MG63 (cell line): Measurements from ENCODE around the gene TNFRSF25. TPM values are rescaled to one million over a fixed set of nuclear protein-coding genes. Genes with fewer than 3 reads are reported as not detected.

Experiments used
- DNase-seq: peaks from one replicate; pipeline ENCODE4 v3.0.0-alpha.2; 2020
- H3K27me3 ChIP-seq: fragments of 250-450 bp; sonication (Bioruptor Pico); 2 replicates; pipeline ENCODE4 v1.5.1; 2020; ENCODE audit warnings: mild to moderate bottlenecking, moderate library complexity
- H3K36me3 ChIP-seq: fragments of 250-450 bp; sonication (Bioruptor Pico); 2 replicates; pipeline ENCODE4 v1.5.1; 2020; ENCODE audit warnings: mild to moderate bottlenecking, moderate library complexity
- H3K4me3 ChIP-seq: fragments of 250-450 bp; sonication (Bioruptor Pico); 2 replicates; pipeline ENCODE4 v1.5.1; 2020; ENCODE audit warnings: mild to moderate bottlenecking, moderate library complexity
- H3K9me3 ChIP-seq: fragments of 250-450 bp; sonication (Bioruptor Pico); 2 replicates; pipeline ENCODE4 v1.5.1; 2020; ENCODE audit warnings: mild to moderate bottlenecking, moderate library complexity
- total RNA-seq: library from RNA; depleted of rRNA; stranded (reverse); fragments of >200 nt; shearing (Covaris generic); gene quantifications from 2 replicates; pipeline ENCODE4 v1.2.3, GENCODE V29; 2014; ENCODE audit warnings: low replicate concordance

Gene TNFRSF25
- total RNA-seq, 1 experiment from 2014 or later = 0.63 TPM

DNA sequence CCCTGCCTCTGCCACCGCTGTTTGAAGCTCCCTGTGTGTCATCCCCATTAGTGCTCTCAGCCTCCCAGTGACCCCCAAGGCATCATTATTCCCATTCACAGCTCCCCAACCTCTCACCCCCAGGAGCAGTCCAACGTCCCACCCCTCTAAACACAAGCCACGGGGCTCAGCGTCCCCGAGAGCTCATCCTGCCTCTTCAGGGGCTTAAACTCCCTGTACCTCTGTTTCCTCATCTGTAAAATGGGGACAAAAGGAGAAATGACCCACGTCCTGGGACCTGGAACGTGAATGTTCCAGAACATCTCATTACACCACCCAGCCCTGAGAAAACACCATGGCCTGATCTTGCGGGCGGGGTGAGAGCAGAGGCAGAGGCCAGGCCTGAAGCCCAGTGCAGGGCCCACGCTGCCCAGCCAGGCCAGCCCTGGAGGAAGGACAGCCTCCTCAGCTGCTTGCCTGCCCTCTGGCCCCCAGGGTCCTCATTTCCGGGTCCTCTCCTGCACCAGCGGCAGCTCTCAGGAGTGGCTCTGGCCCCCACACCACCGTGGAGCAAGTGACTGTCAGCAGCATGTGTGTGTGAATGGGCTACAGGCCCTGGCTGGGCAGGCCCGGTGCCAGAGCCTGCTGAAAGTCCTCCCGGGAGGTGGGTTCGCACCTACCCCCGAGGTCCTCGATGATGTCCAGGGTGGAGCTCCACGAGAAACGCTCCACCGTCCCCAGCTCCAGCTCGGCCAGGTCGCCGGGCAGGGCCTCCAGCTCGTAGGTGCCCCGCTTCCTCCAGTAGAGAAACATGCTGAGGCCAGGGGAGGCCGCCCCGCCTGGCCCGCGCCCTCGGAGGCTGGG is 39.6 kb upstream of the TNFRSF25 start:
- Histone ChIP-seq H3K27me3 (no peaks in the 10 kb centered on the region), H3K4me3 (no peak overlapping the region), H3K9me3 (no peaks in the 10 kb centered on the region), H3K36me3 (no peaks in the 10 kb centered on the region)
- no peak for DNase-seq

DNA sequence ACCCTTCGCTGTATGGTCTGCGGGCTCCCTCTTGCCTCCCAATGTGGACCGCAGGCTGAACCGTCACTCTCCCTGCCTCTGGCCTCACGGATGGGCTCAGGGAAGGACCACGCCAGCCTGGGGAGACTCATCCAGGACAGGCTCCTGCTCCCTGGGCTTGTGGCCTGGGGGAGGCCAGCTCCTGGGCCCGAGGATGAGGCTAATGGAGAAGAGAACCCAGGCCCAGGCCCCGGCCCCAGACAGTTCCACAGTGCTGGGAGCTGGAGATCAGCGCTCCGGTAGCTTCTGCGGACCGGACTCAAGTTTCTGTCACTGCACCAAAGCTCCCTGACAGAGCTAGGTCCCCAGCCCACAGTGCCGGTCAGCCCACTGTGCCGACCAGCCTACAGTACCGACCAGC is 38.9 kb upstream of the TNFRSF25 start:
- H3K36me3 ChIP-seq = no peaks in the 10 kb centered on the region
- H3K9me3 ChIP-seq = no peaks in the 10 kb centered on the region
- no peak overlapping the region for H3K4me3 ChIP-seq
- DNase-seq = no peak
- no peaks in the 10 kb centered on the region for H3K27me3 ChIP-seq

DNA sequence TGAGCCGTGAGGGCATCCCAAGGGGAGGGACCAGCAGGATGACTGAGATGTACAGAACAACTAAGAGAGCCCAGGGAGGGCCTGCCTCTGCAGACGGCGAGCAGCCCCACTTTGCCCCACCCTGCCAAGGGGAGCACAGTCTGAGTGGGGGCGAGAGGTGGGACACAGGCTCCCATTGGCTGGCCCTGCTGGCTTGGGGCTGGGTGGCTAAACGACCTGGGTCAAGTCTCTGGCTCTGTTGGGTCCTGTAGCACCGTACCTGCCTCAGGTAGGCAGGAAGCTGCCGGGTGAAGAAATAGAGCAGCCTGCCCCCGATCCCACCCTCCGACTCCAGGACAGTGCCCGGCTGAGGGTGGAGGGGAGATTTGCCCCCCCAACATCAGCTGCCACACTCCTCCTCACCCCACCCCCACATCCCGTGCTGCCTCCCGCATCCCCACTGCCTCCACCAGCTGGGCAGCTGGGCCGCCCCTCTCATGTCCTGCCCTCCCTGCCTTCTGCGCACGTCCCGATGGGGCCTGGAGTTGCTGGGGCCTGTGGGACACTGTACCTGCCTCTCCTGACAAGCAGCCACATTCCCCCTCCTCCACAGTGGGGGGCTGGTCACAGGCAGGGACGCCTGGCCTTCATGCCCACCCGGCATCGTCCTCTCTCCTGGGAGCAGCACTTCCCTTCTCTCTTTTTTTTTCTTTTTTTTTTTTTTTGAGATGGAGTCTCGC is 38.1 kb upstream of the TNFRSF25 start:
- Histone ChIP-seq H3K9me3 (no peaks in the 10 kb centered on the region), H3K4me3 (no peak overlapping the region), H3K27me3 (no peaks in the 10 kb centered on the region), H3K36me3 (no peaks in the 10 kb centered on the region)
- DNase-seq = no peak

DNA sequence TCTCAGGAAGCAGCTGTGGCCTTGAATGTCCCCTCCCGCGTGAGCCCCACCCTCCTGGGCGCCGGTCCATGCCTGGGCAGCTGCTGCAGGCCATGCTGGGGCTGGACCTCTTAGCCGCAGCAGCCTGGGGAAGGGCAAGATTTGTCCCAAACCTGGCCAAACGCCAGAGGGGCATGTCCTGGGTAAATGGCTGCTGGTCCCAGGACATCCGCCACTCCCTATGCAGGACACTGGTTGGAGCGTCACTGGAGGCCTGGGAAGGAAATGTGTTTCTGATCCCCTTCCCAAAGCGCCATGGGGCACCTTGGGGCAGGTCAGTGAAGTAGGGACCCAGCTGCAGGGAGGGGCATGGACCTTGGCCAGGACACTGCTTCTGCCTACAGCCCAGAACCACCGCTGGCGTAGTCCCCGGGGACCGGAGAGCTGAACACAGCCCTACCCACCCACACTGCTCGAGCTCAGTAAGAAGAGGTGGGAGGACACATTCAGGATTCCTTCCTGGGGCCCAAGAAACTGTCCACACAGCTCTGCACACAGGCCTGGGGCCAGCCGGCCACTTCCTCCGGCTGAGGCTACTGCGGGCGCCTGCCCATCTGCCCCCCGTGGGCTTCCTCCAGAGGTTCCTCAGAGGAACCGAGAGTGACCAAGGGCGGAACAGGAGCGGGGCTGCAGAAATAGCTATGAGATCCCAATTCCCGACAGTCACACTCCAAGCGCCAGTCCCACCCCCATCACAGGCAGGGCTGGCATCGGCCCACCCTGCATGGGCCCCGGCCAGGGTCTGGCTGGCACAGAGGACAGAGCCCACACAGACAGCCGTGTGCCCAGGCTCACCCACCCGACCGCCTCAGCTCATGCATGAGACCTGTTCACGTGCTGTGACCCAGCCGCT is 36.3 kb upstream of the TNFRSF25 start:
- Histone ChIP-seq H3K9me3 (no peaks in the 10 kb centered on the region), H3K27me3 (no peaks in the 10 kb centered on the region), H3K36me3 (no peaks in the 10 kb centered on the region), H3K4me3 (no peak overlapping the region)
- no peak for DNase-seq

DNA sequence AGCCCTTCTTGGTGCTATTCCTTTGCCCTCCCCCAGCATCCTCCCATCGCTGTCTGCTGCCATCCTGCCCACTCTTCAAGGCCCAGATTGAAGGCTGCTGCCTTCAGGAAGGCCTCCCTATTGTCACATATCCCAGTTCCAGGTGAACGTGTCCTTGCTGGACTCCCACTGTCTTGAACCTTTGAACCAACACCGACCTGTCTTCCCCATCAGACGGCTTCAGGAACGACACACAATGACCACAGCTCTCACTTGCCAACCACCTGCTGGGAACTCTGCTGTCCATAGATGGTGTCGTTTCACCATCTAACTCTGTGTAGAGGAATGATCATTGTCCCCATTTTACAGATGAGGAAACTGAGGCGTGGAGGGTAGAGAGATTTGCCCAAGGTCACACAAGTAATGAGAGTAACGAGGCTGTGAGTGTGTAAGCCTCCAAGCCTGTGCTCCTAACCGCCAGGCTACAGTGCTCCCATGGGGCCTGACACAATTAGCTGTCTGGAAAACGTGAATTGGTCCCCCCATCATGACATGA is 35.4 kb upstream of the TNFRSF25 start:
- DNase-seq = no peak
- H3K9me3 ChIP-seq = no peaks in the 10 kb centered on the region
- no peaks in the 10 kb centered on the region for H3K27me3 ChIP-seq
- H3K36me3 ChIP-seq = no peaks in the 10 kb centered on the region
- no peak overlapping the region for H3K4me3 ChIP-seq

DNA sequence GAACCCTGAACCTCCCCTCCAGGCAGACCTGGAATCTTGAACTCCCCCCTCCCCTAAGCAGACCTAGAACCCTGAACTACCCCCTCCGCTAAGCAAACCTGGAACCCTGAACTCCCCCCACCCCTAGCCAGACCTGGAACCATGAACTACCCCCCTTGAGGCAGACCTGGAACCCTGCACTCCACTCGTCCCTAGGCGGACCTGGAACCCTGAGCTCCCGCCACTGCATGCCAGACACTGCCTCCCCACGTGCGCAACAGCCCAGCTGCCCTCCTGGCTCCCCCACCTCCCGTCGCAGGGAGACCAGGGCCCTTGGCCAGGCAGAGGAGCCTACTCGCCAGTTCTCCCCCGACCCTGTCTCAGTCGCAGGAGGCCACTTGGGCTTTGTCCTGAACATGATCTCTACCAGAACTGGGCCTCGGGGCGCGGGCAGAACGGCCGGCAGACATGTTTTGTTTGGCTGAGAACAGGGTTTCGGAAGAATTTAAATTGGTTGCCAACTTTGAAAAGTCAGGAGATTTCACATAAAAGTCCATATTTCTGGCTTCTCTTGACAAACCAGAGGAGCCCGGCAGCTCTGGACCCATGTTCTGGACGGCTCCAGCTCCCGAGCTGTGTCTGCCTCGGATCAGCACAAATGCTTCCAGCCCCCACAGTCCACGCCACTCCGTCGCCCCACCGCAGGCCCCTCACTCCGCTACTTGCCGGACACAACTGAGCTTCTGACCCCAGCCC is 34.7 kb upstream of the TNFRSF25 start:
- no peak for DNase-seq
- no peaks in the 10 kb centered on the region for H3K9me3 ChIP-seq
- H3K27me3 ChIP-seq = no peaks in the 10 kb centered on the region
- H3K36me3 ChIP-seq = no peaks in the 10 kb centered on the region
- H3K4me3 ChIP-seq = no peak overlapping the region

DNA sequence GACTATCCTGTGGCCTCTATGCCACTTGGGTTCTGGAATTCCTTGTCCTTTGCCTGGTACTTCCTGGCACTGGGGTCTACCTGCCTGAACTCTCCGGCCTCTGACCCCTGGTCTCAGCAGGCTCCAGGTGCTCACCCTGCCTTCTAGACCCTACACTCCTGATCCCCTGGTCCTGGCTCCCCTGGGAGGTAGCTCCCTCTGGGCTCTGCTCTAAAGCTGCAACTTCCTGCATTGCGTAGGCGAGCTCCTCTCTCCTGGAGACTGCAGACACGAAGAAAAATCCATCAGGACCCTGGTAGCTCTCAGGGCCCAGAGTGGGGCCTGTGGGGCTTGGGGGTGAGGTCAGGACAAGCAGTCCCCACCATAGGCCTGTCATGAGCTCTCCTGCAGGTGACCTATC is 33.3 kb upstream of the TNFRSF25 start:
- H3K4me3 ChIP-seq = no peak overlapping the region
- DNase-seq = no peak
- no peaks in the 10 kb centered on the region for H3K9me3 ChIP-seq
- H3K36me3 ChIP-seq = no peaks in the 10 kb centered on the region
- no peaks in the 10 kb centered on the region for H3K27me3 ChIP-seq

DNA sequence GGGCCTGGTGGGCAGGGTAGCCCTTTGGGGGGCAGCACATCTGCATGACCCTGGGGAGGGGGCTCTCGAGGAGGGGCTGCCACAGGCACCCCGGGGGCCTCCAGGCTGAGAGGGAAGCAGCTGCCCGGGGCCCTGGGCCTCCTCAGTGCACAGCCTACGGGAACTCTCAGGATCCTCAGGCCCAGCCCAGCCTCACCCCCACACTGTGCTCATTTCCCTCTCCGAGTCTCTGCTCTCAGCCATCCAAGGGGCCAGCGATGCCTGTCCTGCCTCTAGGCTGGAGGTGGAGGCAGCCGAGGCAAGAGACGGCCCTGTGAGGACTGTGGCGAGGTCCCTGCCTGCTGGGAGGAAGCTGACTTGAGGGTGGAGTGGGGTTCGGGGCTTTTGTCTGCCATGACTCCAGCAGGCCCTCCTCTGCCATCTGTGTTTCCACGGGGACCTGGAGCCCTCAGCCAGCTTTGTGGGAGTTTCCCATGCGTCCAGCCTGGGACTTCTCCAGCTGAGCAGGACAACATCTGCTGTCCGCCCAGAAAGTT is 32.7 kb upstream of the TNFRSF25 start:
- no peak for DNase-seq
- no peaks in the 10 kb centered on the region for H3K9me3 ChIP-seq
- no peak overlapping the region for H3K4me3 ChIP-seq
- H3K27me3 ChIP-seq = no peaks in the 10 kb centered on the region
- H3K36me3 ChIP-seq = no peaks in the 10 kb centered on the region

DNA sequence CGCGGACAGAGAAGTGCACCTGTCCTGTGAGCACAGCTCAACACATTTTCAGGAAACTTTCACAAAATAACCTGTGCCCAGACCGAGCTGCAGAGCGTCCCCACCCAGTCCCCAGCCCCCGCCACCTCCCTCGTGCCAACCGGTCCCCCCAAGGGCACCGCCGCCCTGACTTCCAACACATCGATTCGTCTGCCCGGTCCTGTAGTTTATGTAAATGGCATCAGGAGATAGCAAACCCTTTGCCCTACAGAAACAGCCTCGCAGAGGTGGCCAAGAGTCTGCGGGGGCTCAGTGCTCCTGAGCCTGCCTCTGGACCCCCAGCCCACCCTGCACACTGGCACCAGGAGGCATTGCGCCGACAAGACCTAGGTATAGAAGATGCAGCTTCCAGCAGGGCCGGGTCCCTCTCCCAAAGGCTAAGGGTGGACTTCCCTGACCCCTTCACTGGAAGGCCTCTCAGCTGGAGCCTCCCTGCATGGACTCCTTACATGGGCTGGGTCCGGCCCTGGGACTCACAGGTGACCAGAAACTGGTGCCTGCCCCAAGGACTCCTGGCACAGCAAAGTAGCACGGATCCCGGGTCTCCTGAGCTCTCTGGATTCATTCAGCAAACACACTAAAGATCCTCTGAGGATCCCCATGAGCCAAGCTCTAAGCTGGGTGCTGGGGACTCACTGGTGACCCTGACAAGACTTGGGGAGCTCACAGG is 32.0 kb upstream of the TNFRSF25 start:
- Histone ChIP-seq H3K36me3 (no peaks in the 10 kb centered on the region), H3K27me3 (no peaks in the 10 kb centered on the region), H3K4me3 (peak overlapping the region; percentile 50), H3K9me3 (no peaks in the 10 kb centered on the region)
- no peak for DNase-seq

DNA sequence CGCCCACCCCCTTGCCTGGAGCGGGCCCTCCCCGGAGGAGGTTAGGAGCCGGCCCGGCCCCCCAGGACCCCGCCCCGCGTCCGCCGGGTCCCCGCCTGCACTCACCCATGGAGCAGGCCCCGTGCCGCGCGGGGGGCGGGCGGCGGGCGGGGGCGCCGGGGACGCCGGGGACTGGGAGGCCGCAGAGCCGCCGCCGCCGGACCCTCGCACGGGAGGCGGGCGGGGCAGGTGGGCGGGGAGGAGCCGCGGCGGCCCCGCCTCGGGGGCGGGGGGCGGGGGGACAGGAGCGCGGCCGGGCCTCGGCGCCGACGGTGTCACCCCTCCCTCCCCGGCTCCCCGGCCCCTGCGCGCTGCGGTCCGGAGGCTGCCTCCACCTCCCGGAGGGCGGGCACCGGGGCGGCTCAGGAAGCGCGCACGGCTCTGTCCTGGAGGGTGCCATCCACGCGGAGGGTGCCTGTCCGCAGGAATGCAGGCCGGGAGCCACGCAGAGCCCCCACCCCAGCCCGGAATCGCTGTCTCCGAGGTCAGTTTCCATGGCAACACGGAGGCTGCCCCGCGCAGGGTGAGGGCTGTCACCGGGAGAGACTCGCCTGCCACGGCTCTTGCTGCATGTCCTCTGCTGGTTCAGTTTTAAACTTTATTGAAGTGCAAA is 31.4 kb upstream of the TNFRSF25 start:
- peak; percentile 45 for DNase-seq

DNA sequence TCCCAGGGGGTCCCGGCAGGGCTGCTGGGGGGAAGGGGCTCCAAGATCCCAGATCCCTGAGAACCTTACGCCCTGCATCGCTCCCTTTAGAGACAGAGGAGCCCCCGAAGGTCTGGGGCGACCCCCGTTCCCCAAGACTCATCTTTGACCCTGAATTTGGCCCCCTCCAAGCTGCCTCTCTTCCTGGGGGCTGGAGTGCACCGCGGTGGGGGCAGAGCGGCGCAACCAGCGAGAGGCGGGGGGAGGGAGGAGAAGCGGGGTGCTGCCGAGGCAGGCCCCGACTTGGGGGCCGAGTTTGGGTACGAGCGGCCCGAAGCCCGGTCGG is 30.9 kb upstream of the TNFRSF25 start:
- no peaks in the 10 kb centered on the region for H3K9me3 ChIP-seq
- no peaks in the 10 kb centered on the region for H3K36me3 ChIP-seq
- H3K4me3 ChIP-seq = peak overlapping the region; percentile 36
- no peak for DNase-seq
- no peaks in the 10 kb centered on the region for H3K27me3 ChIP-seq

More for the DNA sequence above, 31.4 kb upstream of the TNFRSF25 start:
- Histone ChIP-seq H3K9me3 (no peaks in the 10 kb centered on the region), H3K4me3 (peak overlapping the region; percentile 50), H3K27me3 (no peaks in the 10 kb centered on the region), H3K36me3 (no peaks in the 10 kb centered on the region)

DNA sequence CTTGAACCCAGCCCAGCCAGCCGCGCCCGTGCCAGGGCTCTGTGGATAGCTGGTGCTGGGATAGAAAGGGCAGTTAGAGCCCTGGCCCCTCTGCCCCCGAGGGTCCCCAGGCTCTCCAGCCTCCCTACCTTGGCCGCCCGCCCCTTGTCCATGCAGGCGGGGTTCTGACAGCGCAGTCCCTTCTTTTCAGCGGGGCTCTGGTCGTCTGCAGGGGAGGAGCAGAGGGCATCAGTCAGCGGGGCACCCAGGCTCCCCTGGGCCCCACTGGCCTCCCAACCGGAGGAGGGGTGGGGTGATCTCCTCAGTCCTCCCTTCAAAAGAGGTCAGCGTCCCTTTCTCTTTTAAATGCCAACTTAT is 30.4 kb upstream of the TNFRSF25 start:
- Histone ChIP-seq H3K9me3 (no peaks in the 10 kb centered on the region), H3K36me3 (no peaks in the 10 kb centered on the region), H3K4me3 (no peak overlapping the region; the same call in 1 of the 2 replicates), H3K27me3 (no peaks in the 10 kb centered on the region)
- DNase-seq = no peak

DNA sequence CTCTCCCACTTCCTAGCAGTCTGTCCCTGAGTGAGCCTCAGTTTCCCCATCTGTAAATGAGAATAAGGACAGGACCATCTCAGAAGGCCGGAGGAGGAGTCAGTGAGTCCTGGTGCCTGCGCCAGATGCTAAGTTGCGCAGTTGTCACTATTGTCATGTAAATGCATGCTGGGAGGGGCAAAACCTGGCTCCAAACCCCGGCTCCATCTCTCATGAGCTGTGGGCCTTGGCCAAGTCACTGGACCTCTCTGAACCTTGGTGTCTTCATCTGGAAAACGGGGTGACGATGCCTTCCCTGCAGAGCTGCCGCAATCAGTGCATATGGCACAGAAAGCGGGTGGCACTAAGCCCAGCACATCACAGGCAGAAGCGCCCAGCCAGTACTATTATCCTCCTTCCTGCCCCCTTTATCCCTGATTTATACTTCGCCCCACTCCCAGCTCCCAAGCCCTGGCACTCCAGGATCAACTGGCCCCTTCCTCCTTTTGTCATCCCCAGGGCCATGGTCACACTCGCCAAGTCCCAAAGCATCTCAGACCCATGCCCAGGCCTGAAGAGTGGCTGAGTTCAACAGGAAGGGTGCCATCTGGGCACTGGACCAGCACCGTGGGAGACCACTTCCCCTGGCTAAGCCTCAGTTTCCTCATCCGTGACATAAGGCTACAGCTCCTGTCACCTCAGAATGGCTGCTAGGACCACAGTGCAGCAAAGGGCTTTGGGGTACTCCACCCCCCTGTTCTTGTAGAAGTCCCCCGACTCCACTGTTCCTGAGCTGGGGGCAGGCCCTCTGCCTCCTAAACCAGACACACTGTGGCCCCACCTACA is 29.8 kb upstream of the TNFRSF25 start:
- H3K9me3 ChIP-seq = no peaks in the 10 kb centered on the region
- no peak for DNase-seq
- no peak overlapping the region for H3K4me3 ChIP-seq
- no peaks in the 10 kb centered on the region for H3K36me3 ChIP-seq
- H3K27me3 ChIP-seq = no peaks in the 10 kb centered on the region

DNA sequence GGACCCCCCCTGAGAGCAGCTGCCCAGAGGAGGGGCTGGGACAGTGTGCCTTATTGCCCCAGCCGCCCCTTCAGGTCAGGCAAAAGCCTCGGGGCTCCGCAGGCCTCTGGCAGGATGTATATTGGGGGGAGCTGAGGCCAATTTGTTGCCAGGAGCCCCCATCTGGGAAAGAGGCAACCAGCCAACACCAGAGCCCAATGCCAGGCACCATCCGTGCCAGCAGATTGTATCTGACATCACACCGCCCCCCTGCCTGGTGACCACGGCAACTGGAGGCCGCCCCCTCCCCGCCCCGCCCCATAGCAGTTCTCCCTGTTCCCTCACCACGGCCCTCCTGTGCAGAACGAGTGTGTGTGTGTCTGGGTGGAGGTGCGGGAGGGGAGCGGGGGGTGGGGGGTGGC is 29.1 kb upstream of the TNFRSF25 start:
- Histone ChIP-seq H3K4me3 (no peak overlapping the region), H3K36me3 (no peaks in the 10 kb centered on the region), H3K27me3 (no peaks in the 10 kb centered on the region), H3K9me3 (no peaks in the 10 kb centered on the region)
- DNase-seq = no peak
